HG03558 (cell line): ENCODE measurements around the gene RGS6.

ENCODE experiments used
- ATAC-seq: cut with Tn5 transposase; IDR thresholded peaks from one replicate; pipeline ENCODE4 v1.9.1; 2021; ENCODE audit warnings: moderate number of reproducible peaks; ENCODE audit not compliant: unreplicated experiment; ENCODE audit errors: extremely low read depth

Gene RGS6

GRCh38 chr14:72284176-72284575, 351.9 kb downstream of the RGS6 start:
- no peak for ATAC-seq

DNA sequence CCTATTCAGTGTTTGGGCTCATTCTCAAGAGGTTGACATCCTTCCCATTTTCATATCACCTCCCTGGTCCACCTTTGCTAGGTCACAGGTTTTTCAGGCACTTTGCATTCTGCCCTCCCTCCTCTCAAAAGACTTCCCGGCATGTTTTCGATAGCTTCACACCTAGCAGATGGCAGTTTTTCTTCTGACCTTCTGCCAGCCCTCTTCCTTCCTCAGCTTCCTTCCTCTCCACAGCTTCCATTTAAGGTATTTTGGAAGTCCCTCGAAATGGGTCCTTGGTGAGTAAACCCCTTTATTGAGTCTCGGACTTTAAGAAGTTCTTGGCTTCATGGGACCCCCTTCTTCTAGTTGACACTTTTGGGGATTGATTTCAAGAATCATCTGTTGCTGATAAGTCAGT, 358.0 kb downstream of the RGS6 start:
- no peak for ATAC-seq

GRCh38 chr14:72291908-72292688, 359.9 kb downstream of the RGS6 start:
- ATAC-seq, result no peak

DNA sequence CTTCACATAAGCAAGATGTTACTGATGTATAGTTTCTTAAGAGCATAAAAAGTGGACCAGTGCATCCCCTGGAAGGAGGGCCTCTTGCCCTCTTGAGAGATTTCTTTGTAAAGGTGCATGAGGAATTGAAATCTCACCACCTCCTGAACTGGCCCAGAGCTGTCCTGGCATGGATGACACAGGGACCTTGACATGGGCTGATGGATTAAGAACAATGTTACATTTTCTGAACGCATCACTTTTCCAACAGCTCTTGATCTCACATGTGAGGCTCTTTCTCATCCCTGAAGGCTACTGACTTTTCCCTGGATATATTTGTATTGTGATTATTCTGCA, 360.4 kb downstream of the RGS6 start:
- no peak for ATAC-seq

DNA sequence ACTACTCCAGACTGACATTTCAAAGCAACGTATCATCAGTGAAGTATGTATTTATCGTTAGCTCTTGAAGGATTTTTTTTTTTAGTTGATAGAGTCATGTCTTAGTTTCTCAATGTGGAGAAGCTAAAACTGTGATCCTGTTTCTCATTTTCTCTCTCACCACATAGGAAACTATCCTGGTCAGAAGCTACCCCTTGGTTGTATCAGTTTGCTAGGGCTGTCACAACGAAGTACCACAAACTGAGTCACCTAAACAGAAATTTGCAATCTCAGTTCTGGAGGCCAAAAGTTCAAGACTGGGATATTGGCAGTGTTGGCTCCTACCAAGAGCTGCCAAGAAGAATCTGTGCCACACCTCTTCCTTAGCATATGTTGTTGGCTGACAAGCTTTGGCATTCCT, 369.1 kb downstream of the RGS6 start:
- ATAC-seq, result no peak

DNA sequence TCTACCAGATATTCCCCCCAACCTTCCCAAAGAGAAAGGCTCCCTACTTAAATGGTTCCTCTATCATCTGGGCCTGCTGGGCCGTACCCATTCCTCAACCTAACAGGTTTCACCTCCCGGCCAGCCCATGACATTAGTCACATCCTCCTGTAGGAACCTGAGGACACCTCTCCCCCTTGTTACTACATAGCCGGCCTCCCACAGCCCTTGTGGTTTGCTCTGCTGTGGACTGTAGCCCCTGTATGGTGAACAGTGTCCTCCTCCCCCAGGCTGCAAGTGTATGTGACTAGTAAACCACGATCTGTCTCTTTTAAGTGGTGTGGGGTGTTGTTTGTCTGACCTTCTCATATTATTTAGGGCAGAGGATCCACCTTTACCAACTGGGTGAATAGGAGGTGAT, 371.7 kb downstream of the RGS6 start:
- no peak for ATAC-seq

- no peak for ATAC-seq
These were observed 373.3 kb downstream of the RGS6 start for GRCh38 chr14:72305561-72305960.

GRCh38 chr14:72308967-72309485, 376.8 kb downstream of the RGS6 start:
- ATAC-seq, result no peak

DNA sequence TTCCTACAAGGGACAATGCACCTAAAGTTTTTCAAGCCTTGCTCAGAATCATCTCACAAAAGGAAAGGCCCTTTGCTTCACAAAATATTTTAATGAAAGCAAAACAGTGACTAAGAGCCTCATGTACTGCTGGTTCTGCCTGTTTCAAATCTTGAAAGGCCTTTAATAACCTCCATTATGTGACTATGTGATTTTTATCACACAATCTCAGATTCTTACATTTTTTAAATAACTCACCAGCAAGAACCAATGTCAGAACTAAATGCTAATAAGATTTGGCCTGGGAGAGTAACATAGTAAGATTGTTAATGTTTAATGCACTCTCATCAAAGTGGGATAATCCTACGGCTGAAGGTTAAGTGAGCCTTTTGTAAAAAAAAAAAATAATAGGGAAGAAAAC, 378.9 kb downstream of the RGS6 start:
- no peak for ATAC-seq

DNA sequence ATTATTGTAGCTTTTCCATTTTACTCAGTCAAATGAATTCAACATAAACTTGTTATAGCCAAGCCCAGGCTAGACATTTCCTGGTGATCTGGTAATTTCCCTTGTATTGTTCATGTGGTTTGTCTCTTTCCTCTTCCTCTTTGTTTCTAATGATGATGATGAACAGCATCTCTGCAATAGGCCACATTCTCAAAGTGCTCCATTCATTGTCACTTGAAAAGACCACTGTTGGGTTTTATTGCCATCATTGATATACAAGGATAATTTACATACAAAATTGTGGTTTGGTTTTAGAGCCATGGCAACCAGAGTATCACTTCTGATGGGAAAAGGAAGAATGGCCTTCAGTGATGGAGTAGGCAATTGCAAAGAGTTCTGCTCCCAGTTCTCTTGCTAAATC, 379.3 kb downstream of the RGS6 start:
- ATAC-seq, result no peak

DNA sequence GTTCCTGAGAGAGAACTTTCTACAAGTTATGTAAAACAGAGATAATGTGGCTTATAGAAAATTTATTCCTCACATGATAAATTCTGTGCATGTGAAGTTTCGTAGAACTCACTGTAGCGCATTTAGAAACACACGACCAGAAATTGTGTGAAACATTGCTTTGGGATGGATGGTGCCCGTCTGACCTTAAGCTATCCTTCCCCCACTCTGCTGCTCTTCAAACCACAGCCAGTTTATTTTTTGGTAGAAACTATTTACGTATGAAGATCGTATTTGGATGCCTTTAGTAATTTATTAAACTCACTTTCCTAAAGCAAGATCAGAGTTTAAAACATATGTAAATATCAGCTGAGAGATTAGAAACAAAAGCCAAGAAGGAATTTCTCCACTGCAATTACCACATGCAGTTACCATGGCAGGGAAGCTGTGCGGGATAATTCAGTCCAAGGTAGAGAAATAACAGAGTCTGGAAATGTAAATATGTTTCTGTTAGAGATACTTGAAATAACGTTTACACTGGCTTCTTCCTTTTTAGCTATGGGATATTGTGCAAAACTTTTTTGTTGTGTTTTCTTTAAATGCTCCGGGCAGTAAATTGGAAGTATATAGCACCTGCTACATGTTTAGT, 382.7 kb downstream of the RGS6 start:
- ATAC-seq, result no peak

DNA sequence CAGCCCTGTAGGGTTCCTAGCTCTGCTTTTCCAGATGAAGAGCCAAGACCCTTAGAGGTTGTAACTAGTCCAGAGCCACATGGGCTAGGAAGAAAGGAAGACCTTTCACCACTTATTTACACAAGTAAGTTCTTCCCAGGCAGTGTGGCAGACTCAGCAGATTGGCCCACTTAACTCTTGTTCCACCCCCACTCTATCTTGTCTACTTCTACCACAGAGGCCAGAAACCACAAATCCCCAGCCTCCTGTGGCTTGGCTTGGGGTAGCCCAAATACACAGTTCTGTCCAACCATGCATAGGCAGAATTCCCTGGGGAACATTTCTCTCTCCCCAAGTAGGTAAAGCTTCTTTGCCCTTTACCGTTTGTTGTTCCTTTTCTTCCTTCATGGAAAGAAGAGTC, 383.5 kb downstream of the RGS6 start:
- ATAC-seq, result no peak

DNA sequence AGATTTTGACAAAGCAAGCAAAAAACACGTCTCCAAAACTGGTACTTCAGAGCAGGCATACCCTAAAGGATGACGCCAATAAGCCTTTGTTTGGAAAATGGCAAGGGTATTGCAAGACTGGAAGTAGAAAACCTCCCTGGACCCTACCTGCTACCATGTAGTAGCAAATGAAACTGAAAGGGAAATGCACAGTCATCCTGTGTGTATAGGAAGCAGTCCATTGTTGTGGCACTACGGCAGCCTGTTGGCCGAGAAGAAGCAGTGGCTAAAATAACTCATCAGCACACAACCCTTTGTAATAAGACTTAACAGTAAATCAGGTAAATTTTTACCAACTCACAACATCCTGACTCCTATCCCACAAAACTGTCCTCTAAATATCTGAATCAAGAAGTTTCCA, 386.4 kb downstream of the RGS6 start:
- no peak for ATAC-seq

- no peak for ATAC-seq
These were observed 399.8 kb downstream of the RGS6 start for GRCh38 chr14:72332046-72332445.

DNA sequence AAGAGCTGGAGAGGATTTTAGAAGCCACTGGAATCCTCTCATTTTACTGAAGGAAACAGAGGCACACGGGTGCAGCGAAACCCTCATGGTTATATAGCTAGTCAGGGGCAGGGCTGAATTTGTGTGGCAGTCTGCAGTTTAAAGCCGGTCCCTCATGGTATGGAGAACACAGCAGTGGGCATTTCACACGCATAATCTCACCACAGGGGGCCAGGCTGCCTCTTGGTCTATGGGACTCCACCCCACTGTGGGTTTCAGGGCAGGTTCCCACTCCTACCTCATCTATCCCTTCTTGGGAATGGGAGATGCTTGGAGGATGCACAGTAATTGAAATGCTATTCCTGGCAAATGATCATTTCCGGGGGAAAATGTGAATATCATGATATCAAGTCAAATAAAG, 400.6 kb downstream of the RGS6 start:
- ATAC-seq, result no peak

DNA sequence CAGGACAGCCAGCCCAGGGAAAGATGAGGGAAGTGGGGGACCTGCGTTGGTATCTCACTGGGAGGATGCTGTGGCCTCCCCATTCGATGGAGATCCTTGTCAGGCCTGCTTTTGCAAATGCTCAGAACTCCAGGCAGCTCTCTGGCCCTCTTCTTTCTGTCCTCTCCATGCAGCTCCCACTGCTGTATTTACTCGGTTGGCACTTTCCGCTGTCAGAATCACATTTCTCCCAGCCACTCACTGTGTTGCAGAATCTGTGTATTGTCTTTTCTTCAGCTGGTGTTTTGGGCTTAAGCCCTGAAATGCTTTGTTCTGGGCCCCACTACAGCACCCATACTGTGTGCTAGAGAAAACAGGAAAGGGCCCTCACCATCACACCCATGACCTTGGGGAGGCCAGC, 401.1 kb downstream of the RGS6 start:
- no peak for ATAC-seq

GRCh38 chr14:72336311-72336980, 404.2 kb downstream of the RGS6 start:
- no peak for ATAC-seq

DNA sequence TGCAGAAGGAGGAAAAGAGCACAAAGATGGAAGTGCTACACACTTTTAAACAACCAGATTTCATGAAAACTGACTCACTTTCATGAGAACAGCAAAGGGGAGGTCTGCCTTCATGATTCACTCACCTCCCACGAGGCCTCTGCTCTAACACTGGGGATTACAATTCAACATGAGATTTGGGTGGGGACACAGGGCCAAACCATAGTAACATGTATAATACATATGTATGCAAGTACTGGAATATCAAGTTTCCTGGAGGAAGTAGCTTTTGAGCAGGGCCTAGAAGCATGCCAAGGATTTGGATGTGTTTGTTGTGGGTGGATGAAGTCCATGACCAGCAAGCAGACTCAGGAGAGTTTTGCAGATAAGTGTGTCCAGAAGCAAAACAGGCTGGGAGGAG, 409.0 kb downstream of the RGS6 start:
- ATAC-seq, result no peak

DNA sequence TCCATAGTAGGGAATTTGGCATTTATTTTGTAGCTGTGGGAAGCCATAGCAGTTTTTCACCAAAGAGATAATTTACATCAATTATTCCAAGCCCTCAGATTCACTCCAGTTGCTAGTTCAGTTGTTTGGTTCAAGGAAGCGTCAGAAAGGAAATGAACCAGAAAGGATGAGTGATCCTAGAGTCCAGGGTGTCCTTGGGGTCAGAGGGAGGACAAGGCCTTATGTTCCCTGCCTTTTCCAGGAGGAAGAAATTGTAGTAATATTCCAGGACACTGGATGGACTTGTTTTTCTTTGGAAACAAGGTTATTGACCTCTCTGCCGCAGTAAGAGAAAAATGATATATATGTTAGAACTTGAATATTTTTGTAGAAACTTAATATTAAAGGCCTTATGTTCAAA, 409.5 kb downstream of the RGS6 start:
- ATAC-seq, result no peak

- ATAC-seq, result no peak
These were observed 414.9 kb downstream of the RGS6 start for GRCh38 chr14:72347118-72347517.

- ATAC-seq, result no peak
These were observed 418.0 kb downstream of the RGS6 start for GRCh38 chr14:72350215-72350614.
